GM19043 (cell line): ENCODE data around the gene FAM89B.

Experiments used
- ATAC-seq: cut with Tn5 transposase; IDR thresholded peaks from one replicate; pipeline ENCODE4 v1.9.1; 2021; ENCODE audit warnings: low read depth; ENCODE audit not compliant: unreplicated experiment

FAM89B gene

GRCh38 chr11:65586676-65587075 lies 14.3 kb downstream of the FAM89B start:
- no peak for ATAC-seq

GRCh38 chr11:65588199-65589054 lies 16.1 kb downstream of the FAM89B start:
- ATAC-seq, result peak; percentile 81

GRCh38 chr11:65589444-65590239 lies 17.3 kb downstream of the FAM89B start:
- no peak for ATAC-seq

GRCh38 chr11:65590240-65590738 lies 18.0 kb downstream of the FAM89B start:
- ATAC-seq, result no peak

- no peak for ATAC-seq
These were observed 19.9 kb downstream of the FAM89B start for GRCh38 chr11:65591939-65592857.

GRCh38 chr11:65592858-65593517 lies 20.6 kb downstream of the FAM89B start:
- no peak for ATAC-seq

GRCh38 chr11:65593518-65594414 lies 21.4 kb downstream of the FAM89B start:
- ATAC-seq, result no peak

- no peak for ATAC-seq
These were observed 22.8 kb downstream of the FAM89B start for GRCh38 chr11:65595131-65595530.

- no peak for ATAC-seq
These were observed 23.4 kb downstream of the FAM89B start, which contains the start of gene KCNK7 for GRCh38 chr11:65595543-65596281. KCNK7 (minus strand) TSS chr11:65595800; CDS start chr11:65595772, 28 bp downstream.

GRCh38 chr11:65596520-65596919 lies 24.2 kb downstream of the FAM89B start:
- no peak for ATAC-seq

- no peak for ATAC-seq
These were observed 25.9 kb downstream of the FAM89B start for GRCh38 chr11:65598258-65598699.

- ATAC-seq, result no peak
These were observed 27.0 kb downstream of the FAM89B start for GRCh38 chr11:65599216-65599954.

GRCh38 chr11:65599955-65600246 lies 27.6 kb downstream of the FAM89B start:
- no peak for ATAC-seq

- ATAC-seq, result no peak
These were observed 31.9 kb downstream of the FAM89B start for GRCh38 chr11:65604258-65604657.

- ATAC-seq, result no peak
These were observed 34.7 kb downstream of the FAM89B start for GRCh38 chr11:65606876-65607613.

GRCh38 chr11:65607614-65608426 lies 35.5 kb downstream of the FAM89B start:
- no peak for ATAC-seq
